Loucy (cell line): Measurements from ENCODE around the gene RBPJL.

Experiments
- EZH2phosphoT487 ChIP-seq: fragments of 200-600 bp; IDR thresholded peaks from 2 replicates; pipeline ENCODE4 v1.6.1; 2018; ENCODE audit warnings: antibody characterized with exemption, mild to moderate bottlenecking, moderate library complexity, borderline replicate concordance
- TF ChIP-seq, protein P1 (sequence below): fragments of 200-600 bp; sonication (generic); conservative IDR thresholded peaks from 2 replicates; pipeline ENCODE4 v1.5.1; 2014; ENCODE audit warnings: mild to moderate bottlenecking, antibody characterized with exemption, low read length

DNA sequence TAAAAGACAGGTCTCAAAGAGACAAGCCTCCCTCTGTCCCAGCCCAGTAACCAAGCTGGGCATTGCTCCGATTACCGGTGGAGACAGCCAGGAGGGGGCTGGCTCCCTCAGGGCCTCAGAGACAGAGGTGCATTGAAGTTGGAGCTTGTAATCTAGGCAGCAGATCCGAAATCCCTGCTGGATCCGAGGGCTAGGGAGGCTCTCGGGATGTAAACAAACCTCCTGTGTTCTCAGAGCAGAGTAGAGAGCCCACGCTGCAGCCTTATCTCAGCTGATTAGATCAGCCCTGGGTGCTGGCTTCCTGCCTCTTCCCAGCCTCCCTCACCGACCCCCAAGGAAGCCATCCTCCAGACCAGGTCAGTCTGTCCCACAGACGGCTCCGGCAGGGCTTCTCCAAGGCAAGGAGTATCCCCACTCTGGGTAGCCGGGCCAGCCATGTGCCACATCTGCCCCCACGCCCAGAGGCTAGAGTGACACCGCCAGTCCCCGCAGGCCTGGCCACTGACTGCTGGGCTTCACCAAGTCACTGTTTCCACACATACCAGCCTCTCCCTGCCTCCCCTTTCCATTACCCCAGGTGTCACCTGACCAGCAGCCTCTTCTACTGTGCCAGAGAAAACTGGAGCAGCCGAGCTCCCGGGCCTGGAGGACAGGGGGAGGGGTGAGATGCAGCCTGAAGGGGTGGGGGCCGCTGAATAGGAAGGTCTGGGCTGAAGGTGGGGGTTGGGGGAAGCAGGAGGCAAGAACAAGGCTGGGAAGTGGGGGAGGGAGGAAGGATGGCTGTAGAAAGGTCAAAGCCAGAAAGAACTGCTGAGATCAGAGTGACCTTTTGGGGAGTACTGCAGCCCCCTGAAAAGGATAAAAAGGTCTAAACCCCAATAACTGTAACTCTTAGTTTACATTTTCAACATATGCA, 35.6 kb downstream of the RBPJL start:
- TF ChIP-seq, protein P1, sequence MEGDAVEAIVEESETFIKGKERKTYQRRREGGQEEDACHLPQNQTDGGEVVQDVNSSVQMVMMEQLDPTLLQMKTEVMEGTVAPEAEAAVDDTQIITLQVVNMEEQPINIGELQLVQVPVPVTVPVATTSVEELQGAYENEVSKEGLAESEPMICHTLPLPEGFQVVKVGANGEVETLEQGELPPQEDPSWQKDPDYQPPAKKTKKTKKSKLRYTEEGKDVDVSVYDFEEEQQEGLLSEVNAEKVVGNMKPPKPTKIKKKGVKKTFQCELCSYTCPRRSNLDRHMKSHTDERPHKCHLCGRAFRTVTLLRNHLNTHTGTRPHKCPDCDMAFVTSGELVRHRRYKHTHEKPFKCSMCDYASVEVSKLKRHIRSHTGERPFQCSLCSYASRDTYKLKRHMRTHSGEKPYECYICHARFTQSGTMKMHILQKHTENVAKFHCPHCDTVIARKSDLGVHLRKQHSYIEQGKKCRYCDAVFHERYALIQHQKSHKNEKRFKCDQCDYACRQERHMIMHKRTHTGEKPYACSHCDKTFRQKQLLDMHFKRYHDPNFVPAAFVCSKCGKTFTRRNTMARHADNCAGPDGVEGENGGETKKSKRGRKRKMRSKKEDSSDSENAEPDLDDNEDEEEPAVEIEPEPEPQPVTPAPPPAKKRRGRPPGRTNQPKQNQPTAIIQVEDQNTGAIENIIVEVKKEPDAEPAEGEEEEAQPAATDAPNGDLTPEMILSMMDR, result no peak
- no peak for TF ChIP-seq EZH2phosphoT487
